KMS-11 (cell line): ENCODE data around the gene SMARCD3.
A peak's percentile ranks its signal among the peaks of the same experiment; 100 is the strongest.

Experiments
- H2AFZ ChIP-seq: fragments of 200-600 bp; sonication (generic); 2 replicates; pipeline ENCODE4 v1.6.1; 2016; ENCODE audit warnings: antibody characterized with exemption, mixed run types, low read depth
- H3K27ac ChIP-seq: fragments of 200-600 bp; sonication (generic); 2 replicates; pipeline ENCODE4 v1.6.1; 2016; ENCODE audit warnings: mild to moderate bottlenecking, mixed run types
- H3K27me3 ChIP-seq: fragments of 200-600 bp; sonication (generic); 2 replicates; pipeline ENCODE4 v1.6.1; 2017; ENCODE audit warnings: mild to moderate bottlenecking, low read depth, mixed run types, moderate library complexity; ENCODE audit not compliant: insufficient read depth
- H3K36me3 ChIP-seq: fragments of 200-600 bp; sonication (generic); 2 replicates; pipeline ENCODE4 v1.6.1; 2017; ENCODE audit warnings: mild to moderate bottlenecking, mixed run types; ENCODE audit not compliant: insufficient read depth
- H3K4me1 ChIP-seq: fragments of 200-600 bp; sonication (generic); 2 replicates; pipeline ENCODE4 v1.6.1; 2016; ENCODE audit warnings: mild to moderate bottlenecking, low read depth, mixed run types; ENCODE audit not compliant: poor library complexity, severe bottlenecking
- H3K4me2 ChIP-seq: fragments of 200-600 bp; sonication (generic); 2 replicates; pipeline ENCODE4 v1.7.0; 2016; ENCODE audit warnings: mild to moderate bottlenecking, mixed run types
- H3K4me3 ChIP-seq: fragments of 200-600 bp; sonication (generic); IDR thresholded peaks from 2 replicates; pipeline ENCODE4 v1.6.1; 2017; ENCODE audit warnings: low read depth, low read length, mixed read lengths; ENCODE audit not compliant: insufficient read depth
- H3K79me2 ChIP-seq: fragments of 200-600 bp; sonication (generic); 2 replicates; pipeline ENCODE4 v1.6.1; 2016; ENCODE audit warnings: low read depth, mixed run types; ENCODE audit not compliant: insufficient read depth
- H3K9ac ChIP-seq: fragments of 200-600 bp; sonication (generic); 2 replicates; pipeline ENCODE4 v1.6.1; 2016; ENCODE audit warnings: mild to moderate bottlenecking, mixed run types
- H4K20me1 ChIP-seq: fragments of 200-600 bp; sonication (generic); 2 replicates; pipeline ENCODE4 v1.6.1; 2016; ENCODE audit warnings: mild to moderate bottlenecking, mixed run types; ENCODE audit not compliant: insufficient read depth
- TF ChIP-seq, protein P1 (sequence below): fragments of 200-600 bp; sonication (generic); conservative IDR thresholded peaks from 2 replicates; pipeline ENCODE4 v1.6.1; 2017; ENCODE audit warnings: low read depth, mild to moderate bottlenecking, antibody characterized with exemption, low read length, moderate library complexity, mixed read lengths

The SMARCD3 gene

DNA sequence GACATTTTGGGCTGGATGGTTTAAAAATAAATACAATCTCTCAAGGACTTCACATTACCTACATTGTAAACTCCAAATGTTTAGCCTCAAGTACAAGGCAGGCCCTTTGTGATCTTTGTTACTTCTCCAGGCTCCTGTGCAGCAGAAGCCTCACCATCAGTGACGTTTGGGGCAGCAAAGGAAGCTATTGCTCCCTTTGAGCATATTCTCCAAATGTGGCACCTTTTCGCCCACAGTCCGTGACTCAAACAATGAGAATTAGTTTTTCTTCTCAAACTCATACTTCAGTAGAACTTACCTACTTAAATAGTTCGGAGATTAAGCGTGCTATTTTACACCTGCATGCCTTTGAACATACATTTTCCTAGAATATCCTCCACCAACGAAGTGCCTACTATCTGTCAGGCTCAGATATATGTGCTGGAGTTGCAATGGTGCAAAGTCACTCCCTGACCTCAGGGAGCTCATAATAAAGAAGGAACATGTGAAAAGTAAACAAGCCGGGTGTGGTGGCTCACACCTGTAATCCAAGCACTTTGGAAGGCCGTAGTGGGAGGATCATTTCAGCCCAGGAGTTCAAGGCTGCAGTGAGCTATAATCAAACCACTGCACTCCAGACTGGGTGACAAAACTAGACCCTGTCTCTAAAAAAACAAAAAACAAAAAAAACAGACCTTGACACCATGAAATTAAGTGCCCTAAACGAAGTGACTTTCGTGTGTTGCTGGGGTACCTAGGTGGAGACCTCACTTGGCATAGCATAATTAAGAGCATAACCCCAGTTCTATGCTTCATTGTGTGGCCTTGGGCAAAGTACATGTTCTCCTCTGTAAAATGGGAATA, 20.2 kb downstream of the SMARCD3 start:
- H3K27me3 ChIP-seq: no peaks in the 10 kb centered on the region
- peaks cover 31% of the 10 kb centered on the region for H3K4me1 ChIP-seq
- no peaks in the 10 kb centered on the region for H4K20me1 ChIP-seq
- TF ChIP-seq, protein P1, sequence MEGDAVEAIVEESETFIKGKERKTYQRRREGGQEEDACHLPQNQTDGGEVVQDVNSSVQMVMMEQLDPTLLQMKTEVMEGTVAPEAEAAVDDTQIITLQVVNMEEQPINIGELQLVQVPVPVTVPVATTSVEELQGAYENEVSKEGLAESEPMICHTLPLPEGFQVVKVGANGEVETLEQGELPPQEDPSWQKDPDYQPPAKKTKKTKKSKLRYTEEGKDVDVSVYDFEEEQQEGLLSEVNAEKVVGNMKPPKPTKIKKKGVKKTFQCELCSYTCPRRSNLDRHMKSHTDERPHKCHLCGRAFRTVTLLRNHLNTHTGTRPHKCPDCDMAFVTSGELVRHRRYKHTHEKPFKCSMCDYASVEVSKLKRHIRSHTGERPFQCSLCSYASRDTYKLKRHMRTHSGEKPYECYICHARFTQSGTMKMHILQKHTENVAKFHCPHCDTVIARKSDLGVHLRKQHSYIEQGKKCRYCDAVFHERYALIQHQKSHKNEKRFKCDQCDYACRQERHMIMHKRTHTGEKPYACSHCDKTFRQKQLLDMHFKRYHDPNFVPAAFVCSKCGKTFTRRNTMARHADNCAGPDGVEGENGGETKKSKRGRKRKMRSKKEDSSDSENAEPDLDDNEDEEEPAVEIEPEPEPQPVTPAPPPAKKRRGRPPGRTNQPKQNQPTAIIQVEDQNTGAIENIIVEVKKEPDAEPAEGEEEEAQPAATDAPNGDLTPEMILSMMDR: no peak
- H3K4me3 ChIP-seq: no peak overlapping the region
- H3K79me2 ChIP-seq: peaks cover 30% of the 10 kb centered on the region
- H3K36me3 ChIP-seq: peaks cover 12% of the 10 kb centered on the region; the same call in 1 of the 2 replicates
- H2AFZ ChIP-seq: peak overlapping the region; percentile 67
- peak overlapping the region; percentile 52; the same call in 1 of the 2 replicates for H3K9ac ChIP-seq
- H3K4me2 ChIP-seq: peak overlapping the region; percentile 70
- H3K27ac ChIP-seq: no peak overlapping the region

DNA sequence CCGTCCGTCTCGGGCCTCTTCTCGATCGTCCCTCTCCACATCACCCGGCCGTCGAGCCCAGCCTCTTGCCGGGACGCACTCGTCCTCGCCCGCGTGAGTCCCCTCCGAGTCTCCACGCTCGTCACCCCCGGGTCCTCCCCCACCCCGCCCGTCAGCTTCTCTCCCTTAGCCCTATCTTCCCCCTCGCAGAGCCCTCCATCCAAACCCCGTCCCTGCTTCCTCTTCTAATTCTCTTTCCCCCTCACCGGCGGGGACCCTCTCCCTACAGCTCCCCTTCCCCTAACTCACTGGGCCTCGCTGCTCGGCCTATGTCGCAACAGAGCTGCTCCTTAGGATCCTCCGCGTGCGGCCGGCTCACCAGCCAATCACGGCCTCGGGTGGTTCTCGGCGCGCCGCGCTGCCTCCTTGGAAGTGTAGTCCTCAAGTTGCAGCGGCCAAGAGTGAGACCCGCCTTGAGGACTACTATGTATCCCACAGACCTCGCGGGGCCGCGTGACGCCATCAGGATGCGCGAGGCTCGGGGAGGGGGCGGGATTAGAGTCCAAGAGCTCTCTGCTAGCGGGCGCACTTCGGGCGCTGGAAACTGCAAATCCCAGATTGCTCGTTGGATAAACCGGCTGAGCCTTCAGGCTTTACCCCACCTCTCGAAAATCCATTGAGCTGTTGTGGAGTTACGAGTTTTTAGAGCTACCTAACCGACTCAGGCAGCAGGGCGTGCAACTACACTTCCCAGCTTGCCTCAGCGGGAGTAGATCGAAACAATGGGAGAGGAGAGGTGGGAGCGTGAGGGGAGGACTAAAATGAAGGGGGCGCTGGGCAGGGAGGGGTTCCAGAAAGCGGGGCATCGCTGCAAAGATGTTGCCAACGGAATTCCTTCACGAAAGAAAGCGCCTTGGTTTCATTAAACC, 21.4 kb downstream of the SMARCD3 start, which contains the start of gene ABCF2:
Gene ABCF2 (minus strand): TSS at position 331 of the 908 bp plus-strand sequence. CDS start 747 bp downstream, outside the sequence.
- Histone ChIP-seq H3K4me2 (peak within 1 kb of the TSS; percentile 97), H3K27ac (peak within 1 kb of the TSS; percentile 22), H3K79me2 (peaks cover 21% of the 10 kb centered on the region), H3K27me3 (no peaks in the 10 kb centered on the region), H3K4me3 (peak within 1 kb of the TSS; percentile 29), H4K20me1 (no peaks in the 10 kb centered on the region), H3K4me1 (peaks cover 31% of the 10 kb centered on the region), H2AFZ (peak within 1 kb of the TSS; percentile 67), H3K9ac (peak within 1 kb of the TSS; percentile 52; the same call in 1 of the 2 replicates), H3K36me3 (peaks cover 14% of the 10 kb centered on the region; the same call in 1 of the 2 replicates)
- TF ChIP-seq, protein P1: no peak

DNA sequence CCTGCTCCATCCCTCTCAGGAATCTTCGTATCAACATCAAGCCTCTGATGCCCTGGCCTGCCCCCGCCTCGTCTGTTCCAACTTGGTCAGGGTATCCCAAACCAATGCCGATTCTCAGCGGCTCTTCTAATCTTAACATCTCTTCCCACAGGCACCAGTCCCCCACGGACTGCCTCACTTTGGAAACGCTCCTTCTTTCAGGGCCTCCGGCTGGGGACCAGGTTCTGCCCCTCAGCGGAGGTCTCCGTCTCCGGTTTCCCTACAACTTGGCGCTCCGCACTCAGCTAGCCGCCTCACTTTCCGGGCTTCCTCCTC, 22.0 kb downstream of the SMARCD3 start:
- Histone ChIP-seq H3K36me3 (peaks cover 19% of the 10 kb centered on the region; the same call in 1 of the 2 replicates), H4K20me1 (no peaks in the 10 kb centered on the region), H3K4me2 (peak overlapping the region; percentile 97), H3K4me3 (peak overlapping the region; percentile 29), H3K4me1 (peaks cover 27% of the 10 kb centered on the region), H3K27ac (no peak overlapping the region), H3K79me2 (peaks cover 21% of the 10 kb centered on the region), H3K27me3 (no peaks in the 10 kb centered on the region), H2AFZ (peak overlapping the region; percentile 67), H3K9ac (peak overlapping the region; percentile 52; the same call in 1 of the 2 replicates)
- TF ChIP-seq, protein P1: no peak

DNA sequence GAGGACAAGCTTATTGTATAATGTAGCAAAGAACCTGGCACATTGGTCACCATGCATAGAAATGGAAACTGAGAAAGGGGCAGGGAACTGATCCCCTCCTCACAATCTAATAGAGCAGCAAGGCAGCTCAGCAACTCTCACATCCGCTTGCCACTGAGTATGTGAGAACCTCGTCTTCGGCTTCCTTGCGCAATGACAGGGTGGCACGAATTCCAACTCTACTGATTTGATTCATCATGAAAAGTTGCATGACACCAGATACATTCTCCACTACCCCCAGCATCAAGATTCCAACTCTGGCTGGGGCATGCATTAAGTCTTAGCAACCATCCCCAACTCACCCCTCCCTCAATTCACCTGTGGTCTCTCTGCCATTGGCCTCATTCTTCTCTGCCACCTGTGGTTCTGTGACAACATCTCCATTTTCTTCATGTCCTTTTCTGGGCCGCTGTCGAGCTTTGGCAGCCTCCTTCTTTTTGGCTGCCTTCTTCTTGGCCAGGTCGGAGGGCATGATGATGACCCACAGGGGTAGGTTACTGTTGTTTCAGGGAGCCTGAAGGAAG, 22.5 kb downstream of the SMARCD3 start:
- TF ChIP-seq, protein P1: no peak
- Histone ChIP-seq H2AFZ (0 out of 2 replicates have a peak overlapping the region, but pooled peaks have one; percentile 67), H4K20me1 (no peaks in the 10 kb centered on the region), H3K27ac (no peak overlapping the region), H3K4me2 (peak overlapping the region; percentile 97), H3K79me2 (peaks cover 21% of the 10 kb centered on the region), H3K9ac (peak overlapping the region; percentile 52; the same call in 1 of the 2 replicates), H3K4me3 (peak overlapping the region; percentile 29), H3K4me1 (peaks cover 22% of the 10 kb centered on the region), H3K36me3 (peaks cover 21% of the 10 kb centered on the region; the same call in 1 of the 2 replicates), H3K27me3 (no peaks in the 10 kb centered on the region)
